ENCODE measurements around the gene ANKRD13D.

Gene ANKRD13D

GRCh38 chr11:67302571-67303131, 13.5 kb downstream of the ANKRD13D start:
- TF ChIP-seq, protein P1, sequence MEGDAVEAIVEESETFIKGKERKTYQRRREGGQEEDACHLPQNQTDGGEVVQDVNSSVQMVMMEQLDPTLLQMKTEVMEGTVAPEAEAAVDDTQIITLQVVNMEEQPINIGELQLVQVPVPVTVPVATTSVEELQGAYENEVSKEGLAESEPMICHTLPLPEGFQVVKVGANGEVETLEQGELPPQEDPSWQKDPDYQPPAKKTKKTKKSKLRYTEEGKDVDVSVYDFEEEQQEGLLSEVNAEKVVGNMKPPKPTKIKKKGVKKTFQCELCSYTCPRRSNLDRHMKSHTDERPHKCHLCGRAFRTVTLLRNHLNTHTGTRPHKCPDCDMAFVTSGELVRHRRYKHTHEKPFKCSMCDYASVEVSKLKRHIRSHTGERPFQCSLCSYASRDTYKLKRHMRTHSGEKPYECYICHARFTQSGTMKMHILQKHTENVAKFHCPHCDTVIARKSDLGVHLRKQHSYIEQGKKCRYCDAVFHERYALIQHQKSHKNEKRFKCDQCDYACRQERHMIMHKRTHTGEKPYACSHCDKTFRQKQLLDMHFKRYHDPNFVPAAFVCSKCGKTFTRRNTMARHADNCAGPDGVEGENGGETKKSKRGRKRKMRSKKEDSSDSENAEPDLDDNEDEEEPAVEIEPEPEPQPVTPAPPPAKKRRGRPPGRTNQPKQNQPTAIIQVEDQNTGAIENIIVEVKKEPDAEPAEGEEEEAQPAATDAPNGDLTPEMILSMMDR (IDR thresholded peaks at IDR 0.05), result no peak
- intact Hi-C loops (cut with DNase I; ENCODE audit: low total_unique reads), result no loop called here
- H3K27me3 ChIP-seq, result no peaks in the 10 kb centered on the region
- no peaks in the 10 kb centered on the region for H3K9me3 ChIP-seq
- H3K27ac ChIP-seq, result peak overlapping the region; percentile 80 to 92
- H3K4me3 ChIP-seq, result peak overlapping the region; percentile 79 to 88
- peaks cover 0 to 33% (median 24%) of the 10 kb centered on the region in 4 donors for H3K4me1 ChIP-seq
- peaks cover 24 to 53% (median 33%) of the 10 kb centered on the region in 3 donors for H3K36me3 ChIP-seq
- peak; percentile 36 to 73 for DNase-seq

- Histone ChIP-seq H3K36me3 (peaks cover 24 to 56% (median 33%) of the 10 kb centered on the region in 3 donors), H3K27ac (peak within 1 kb of the TSS; percentile 80 to 92), H3K4me1 (peaks cover 0 to 33% (median 24%) of the 10 kb centered on the region in 4 donors), H3K9me3 (no peaks in the 10 kb centered on the region), H3K4me3 (peak within 1 kb of the TSS; percentile 79 to 88), H3K27me3 (no peaks in the 10 kb centered on the region)
- peak; percentile 81 to 89 for DNase-seq
- intact Hi-C loops (cut with DNase I; ENCODE audit: low total_unique reads), result no loop called here
- TF ChIP-seq, protein P1 (IDR thresholded peaks at IDR 0.05), result no peak
Observed at GRCh38 chr11:67303132-67303834, 14.2 kb downstream of the ANKRD13D start, which contains the start of gene SSH3. Gene SSH3 (plus strand): TSS chr11:67303530. CDS start chr11:67303626, 96 bp downstream.

DNA sequence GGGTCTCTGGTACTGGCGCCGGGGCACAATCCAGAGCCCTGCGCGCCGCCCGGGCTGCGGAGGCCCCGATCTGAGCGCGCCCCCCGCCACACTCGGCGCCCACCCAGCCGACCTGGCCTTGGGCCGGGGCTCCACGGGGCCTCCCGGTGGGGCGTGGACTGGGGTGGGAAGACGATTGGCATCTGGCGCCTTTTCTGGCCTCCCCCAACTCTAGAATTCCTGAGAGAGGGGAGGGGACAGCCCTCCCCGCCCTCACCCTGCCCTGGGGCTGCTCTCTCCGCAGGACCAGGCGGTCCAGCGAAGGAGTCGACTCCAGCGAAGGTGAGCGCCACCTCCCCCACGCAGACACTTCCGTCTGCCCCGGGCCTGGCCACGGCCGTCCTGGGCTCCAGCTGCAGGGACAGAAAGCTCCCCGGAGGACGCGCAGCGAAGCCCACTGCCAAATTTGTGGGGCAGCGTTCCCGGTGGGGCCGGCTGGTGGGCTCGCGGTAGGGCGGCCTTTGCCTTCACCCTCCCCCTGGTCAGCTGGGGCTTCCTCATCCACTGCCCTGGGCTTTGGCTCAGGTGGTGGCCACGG, 14.8 kb downstream of the ANKRD13D start:
- peak in 1 of 2 donors; percentile 69 for DNase-seq
- H3K36me3 ChIP-seq, result peaks cover 19 to 56% (median 33%) of the 10 kb centered on the region in 3 donors
- intact Hi-C loops (cut with DNase I; ENCODE audit: low total_unique reads), result no loop called here

GRCh38 chr11:67304511-67305113, 15.5 kb downstream of the ANKRD13D start:
- peak in 1 of 2 donors; percentile 64 for DNase-seq
- TF ChIP-seq, protein P1 (IDR thresholded peaks at IDR 0.05), result no peak
- Histone ChIP-seq H3K36me3 (peaks cover 16 to 56% (median 33%) of the 10 kb centered on the region in 3 donors), H3K27me3 (no peaks in the 10 kb centered on the region), H3K4me3 (peak overlapping the region; percentile 79 to 88), H3K9me3 (no peaks in the 10 kb centered on the region), H3K4me1 (peaks cover 0 to 33% (median 24%) of the 10 kb centered on the region in 4 donors), H3K27ac (peak overlapping the region; percentile 80 to 92)
- intact Hi-C loops (cut with DNase I; ENCODE audit: low total_unique reads), result no loop called here

More for the DNA sequence above, 14.8 kb downstream of the ANKRD13D start:
- Histone ChIP-seq H3K4me3 (peak overlapping the region; percentile 79 to 88), H3K9me3 (no peaks in the 10 kb centered on the region), H3K27ac (peak overlapping the region; percentile 80 to 92), H3K27me3 (no peaks in the 10 kb centered on the region), H3K4me1 (peaks cover 0 to 33% (median 24%) of the 10 kb centered on the region in 4 donors)
- TF ChIP-seq, protein P1 (IDR thresholded peaks at IDR 0.05), result no peak

DNA sequence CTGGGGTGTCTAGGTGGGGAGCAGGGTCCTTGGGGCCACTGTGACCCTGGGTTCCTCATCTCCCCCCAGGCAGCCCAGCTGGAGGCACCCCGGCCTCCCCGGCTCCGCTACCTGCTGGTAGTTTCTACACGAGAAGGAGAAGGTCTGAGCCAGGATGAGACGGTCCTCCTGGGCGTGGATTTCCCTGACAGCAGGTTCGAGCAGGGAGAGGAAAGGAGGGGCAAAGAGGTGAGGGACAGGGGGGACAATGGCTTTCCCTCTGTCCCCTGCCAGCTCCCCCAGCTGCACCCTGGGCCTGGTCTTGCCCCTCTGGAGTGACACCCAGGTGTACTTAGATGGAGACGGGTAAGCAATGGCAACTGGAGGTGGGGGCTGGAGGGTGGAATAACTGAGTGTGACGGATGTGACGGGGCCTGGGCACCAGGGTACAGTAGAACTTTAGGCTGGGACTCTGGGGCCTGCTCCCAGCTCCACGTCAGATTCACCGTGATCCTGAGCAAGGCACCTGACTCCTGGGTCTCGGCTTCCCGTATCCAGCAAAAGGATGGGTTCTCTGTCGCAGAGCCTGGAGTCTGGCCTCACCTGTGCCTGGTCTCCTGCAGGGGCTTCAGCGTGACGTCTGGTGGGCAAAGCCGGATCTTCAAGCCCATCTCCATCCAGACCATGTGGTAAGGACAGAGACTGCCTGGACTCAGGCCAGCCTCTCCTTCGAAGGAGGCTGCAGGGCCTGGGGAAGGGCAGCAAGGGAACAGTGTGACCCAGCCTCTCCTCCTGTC, 17.9 kb downstream of the ANKRD13D start:
- Histone ChIP-seq H3K36me3 (peaks cover 7 to 56% (median 19%) of the 10 kb centered on the region in 3 donors), H3K4me3 (no peak overlapping the region), H3K4me1 (peaks cover 0 to 37% (median 21%) of the 10 kb centered on the region in 4 donors), H3K9me3 (no peaks in the 10 kb centered on the region), H3K27ac (no peak overlapping the region), H3K27me3 (no peaks in the 10 kb centered on the region)
- intact Hi-C loops (cut with DNase I; ENCODE audit: low total_unique reads), result no loop called here
- TF ChIP-seq, protein P1 (IDR thresholded peaks at IDR 0.05), result no peak
- no peak for DNase-seq
